Astrocyte of the spinal cord (primary cell): ENCODE measurements around the gene IGSF23.

ENCODE experiments used
- DNase-seq: peaks from one replicate; pipeline ENCODE4 v3.0.0; 2011; ENCODE audit warnings: low read depth, low spot score
- H3K4me3 ChIP-seq: 2 replicates; pipeline ENCODE4 v1.5.1; 2011; ENCODE audit warnings: low read depth, mild to moderate bottlenecking, low read length, moderate library complexity
- in situ Hi-C: cut with HindIII; loops from 2 replicates; pipeline ENCODE4 v1.10.0; 2017; ENCODE audit warnings: low sequenced_read_pairs
- TF ChIP-seq, protein P1 (sequence below): IDR thresholded peaks from 2 replicates; pipeline ENCODE4 v1.5.1; 2012; ENCODE audit warnings: low read depth, mild to moderate bottlenecking, low read length, inconsistent platforms

The IGSF23 gene

DNA sequence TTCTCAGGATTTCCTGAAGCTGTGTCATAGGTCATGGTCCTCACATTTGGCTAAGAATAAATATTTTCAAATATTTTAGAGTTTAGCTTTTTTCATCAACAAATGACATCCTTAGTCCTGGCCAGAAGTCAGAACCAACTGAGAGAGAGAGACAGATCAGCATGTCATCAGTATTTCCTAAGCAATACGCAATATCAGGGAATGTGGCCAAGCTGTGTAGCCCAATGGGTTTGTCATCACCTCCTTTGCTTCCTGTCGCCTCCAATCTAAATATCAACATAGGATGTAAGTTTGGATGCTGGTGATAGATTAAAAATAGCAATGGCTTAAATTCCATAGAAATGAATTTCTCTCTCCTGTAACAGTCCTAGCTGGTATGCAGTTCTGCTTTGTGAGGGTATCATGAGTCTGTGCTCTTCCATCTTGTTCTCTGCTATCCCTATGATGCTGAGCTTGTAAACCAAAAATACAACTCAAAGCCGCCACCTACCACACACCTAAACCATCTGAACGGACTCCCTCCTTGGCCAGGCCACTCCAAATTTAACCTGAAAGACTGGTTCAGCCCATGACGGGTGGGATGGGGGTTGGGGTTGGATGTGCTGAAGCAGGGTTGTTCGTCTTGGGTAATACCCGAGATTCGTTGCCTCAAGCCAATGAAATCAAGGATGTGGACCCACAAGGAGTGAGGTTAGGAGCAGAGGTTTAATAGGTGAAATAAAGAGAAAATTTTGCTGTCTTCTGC lies 10.0 kb upstream of the IGSF23 start:
- H3K4me3 ChIP-seq = no peak overlapping the region
- DNase-seq = peak; percentile 73
- in situ Hi-C loops = no loop called here
- TF ChIP-seq, protein P1, sequence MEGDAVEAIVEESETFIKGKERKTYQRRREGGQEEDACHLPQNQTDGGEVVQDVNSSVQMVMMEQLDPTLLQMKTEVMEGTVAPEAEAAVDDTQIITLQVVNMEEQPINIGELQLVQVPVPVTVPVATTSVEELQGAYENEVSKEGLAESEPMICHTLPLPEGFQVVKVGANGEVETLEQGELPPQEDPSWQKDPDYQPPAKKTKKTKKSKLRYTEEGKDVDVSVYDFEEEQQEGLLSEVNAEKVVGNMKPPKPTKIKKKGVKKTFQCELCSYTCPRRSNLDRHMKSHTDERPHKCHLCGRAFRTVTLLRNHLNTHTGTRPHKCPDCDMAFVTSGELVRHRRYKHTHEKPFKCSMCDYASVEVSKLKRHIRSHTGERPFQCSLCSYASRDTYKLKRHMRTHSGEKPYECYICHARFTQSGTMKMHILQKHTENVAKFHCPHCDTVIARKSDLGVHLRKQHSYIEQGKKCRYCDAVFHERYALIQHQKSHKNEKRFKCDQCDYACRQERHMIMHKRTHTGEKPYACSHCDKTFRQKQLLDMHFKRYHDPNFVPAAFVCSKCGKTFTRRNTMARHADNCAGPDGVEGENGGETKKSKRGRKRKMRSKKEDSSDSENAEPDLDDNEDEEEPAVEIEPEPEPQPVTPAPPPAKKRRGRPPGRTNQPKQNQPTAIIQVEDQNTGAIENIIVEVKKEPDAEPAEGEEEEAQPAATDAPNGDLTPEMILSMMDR = no peak

DNA sequence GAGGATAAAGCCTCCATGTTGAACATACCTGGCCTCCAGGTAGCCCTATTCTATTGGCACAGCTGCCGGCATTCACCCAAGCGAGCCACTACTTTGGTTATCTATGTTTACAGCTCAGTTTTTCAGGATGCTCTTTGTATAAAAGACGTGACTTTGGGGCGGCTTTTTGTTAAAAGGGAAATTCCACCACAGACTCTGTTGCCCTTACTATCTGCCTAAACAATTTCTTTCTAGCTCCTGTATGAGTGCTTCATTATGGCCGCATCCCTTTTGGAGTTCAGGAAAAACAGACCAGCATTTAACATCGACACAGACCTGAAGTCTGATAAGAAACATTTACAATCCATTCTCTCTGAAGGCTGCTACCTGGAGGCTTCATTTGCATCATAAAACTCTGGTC lies 9.1 kb upstream of the IGSF23 start:
- in situ Hi-C loops = no loop called here

DNA sequence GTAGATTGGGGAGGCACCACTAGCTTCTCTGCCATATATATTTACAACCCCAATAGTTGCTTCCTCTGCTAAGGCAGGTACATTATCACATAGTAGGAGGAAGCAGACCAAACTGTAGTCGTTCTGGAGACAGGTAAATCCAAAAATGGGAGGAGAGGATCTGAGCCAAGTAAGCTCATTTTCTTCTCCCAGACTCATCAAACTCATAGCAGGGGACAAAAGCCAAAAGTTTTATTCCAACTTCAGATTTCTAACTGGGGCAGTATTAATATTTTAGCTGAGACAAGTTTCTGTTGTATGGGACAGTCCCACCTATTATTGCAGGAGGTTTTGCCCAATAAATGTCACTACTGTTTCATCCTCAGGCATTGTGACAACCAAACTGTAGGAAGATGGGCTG lies 7.8 kb upstream of the IGSF23 start:
- no peak for DNase-seq
- in situ Hi-C loops = no loop called here
- H3K4me3 ChIP-seq = no peak overlapping the region
- TF ChIP-seq, protein P1 = no peak

More for the DNA sequence above, 9.1 kb upstream of the IGSF23 start:
- TF ChIP-seq, protein P1 = no peak
- no peak overlapping the region for H3K4me3 ChIP-seq
- no peak for DNase-seq

DNA sequence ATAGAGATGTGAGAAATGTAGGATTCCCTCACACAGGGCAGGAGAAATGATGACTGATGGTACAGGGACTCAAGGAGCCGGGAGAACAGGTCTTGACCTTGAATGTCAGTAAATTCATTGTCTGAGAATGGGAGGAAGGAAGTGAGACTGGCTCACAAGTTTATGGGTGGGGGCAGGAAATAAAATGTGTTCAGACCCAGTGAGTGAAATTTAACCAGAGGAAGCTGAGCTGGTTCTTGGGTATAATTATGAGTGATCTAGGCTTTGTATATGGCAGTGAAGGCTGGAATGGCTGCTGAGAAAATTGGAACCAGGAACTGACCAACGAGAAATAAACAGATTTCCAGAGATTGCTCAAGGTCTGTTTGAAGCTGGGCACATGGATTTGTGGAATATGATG lies 6.3 kb upstream of the IGSF23 start:
- H3K4me3 ChIP-seq = no peak overlapping the region
- no peak for DNase-seq
- in situ Hi-C loops = no loop called here
- TF ChIP-seq, protein P1 = no peak

DNA sequence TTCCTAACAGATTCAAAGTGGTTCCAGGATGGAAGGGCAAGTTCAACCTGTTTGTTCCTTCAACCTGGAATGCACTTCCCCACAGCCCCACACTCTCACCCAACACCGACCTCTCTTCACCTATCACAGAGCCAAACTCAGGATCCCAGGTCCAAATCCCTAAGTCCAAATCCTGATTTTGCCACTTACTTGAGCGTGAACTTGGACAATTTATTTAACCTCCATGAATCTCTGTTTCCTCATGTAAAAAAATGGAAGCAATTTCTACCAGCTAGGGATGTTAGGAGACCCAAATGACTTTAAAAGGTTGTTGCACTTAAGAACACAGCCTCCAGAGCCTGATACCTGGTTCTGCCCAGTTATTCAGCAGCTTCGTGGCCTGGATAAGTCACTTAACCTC lies 5.4 kb upstream of the IGSF23 start:
- in situ Hi-C loops = no loop called here
- DNase-seq = no peak
- H3K4me3 ChIP-seq = no peak overlapping the region
- TF ChIP-seq, protein P1 = no peak

DNA sequence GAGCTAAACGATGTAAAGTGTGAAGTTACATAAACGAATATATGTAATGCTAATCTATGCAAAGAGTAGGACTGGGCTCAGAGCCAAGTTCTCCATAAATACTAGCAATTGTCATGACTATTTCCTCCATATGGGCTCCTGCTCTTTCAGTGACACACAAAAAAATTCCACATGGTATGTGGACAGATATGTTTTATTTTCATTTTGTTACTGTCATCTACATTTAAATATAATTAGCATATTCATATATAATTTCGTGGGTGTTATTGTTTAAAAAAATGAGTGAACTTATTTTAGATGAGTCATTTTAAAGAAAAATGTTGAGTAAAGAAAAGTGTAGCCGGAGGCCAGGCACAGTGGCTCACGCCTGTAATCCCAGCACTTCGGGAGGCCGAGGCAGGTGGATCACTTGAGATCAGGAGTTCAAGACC lies 5.0 kb upstream of the IGSF23 start:
- in situ Hi-C loops = no loop called here
- peak; percentile 23 for DNase-seq
- no peak overlapping the region for H3K4me3 ChIP-seq
- TF ChIP-seq, protein P1 = no peak
